Gastroesophageal sphincter (tissue), 3 donors: ENCODE data around the gene MPI.

Source experiments
- EP300 ChIP-seq: sonication (generic); formaldehyde crosslinking; IDR thresholded peaks from one replicate; pipeline ENCODE4 v1.6.1; 2017; ENCODE audit warnings: antibody characterized with exemption, mild to moderate bottlenecking
- POLR2A ChIP-seq, 2 donors: fragments of 450-650 bp; IDR thresholded peaks; one replicate each; pipeline ENCODE4 v1.6.1; 2017; ENCODE audit warnings: antibody characterized with exemption in 2 of 2, mild to moderate bottlenecking in 2 of 2, moderate library complexity in 1 of 2
- POLR2AphosphoS5 ChIP-seq: sonication (generic); formaldehyde crosslinking; IDR thresholded peaks from one replicate; pipeline ENCODE4 v1.6.1; 2017; ENCODE audit warnings: antibody characterized with exemption
- TF ChIP-seq, protein P1 (sequence below), 4 experiments: fragments of 200-600 bp in 2 of 4; fragments of 450-650 bp in 2 of 4; sonication (generic) in 1 of 4; IDR thresholded peaks; one replicate each; pipeline ENCODE4 v1.5.1; 2017 to 2019; ENCODE audit warnings: antibody characterized with exemption in 4 of 4, mild to moderate bottlenecking in 2 of 4, moderate library complexity in 2 of 4

DNA sequence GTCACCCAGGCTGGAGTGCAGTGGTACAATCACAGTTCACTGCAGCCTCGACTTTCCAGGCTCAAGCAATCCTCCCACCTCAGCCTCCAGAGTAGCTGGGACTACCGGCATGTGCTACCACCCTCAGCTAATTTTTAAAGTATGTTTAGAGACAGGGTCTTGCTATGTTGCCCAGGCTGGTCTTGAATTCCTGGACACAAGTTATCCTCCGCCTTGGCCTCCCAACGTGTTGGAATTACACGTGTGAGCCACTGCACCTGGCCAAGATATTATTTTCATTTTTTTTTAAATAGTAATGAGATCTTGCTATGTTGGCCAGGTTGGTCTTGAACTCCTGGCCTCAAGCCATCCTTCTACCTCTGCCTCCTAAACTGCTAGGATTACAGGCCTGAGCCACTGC, 4.4 kb upstream of the MPI start:
- TF ChIP-seq, protein P1, sequence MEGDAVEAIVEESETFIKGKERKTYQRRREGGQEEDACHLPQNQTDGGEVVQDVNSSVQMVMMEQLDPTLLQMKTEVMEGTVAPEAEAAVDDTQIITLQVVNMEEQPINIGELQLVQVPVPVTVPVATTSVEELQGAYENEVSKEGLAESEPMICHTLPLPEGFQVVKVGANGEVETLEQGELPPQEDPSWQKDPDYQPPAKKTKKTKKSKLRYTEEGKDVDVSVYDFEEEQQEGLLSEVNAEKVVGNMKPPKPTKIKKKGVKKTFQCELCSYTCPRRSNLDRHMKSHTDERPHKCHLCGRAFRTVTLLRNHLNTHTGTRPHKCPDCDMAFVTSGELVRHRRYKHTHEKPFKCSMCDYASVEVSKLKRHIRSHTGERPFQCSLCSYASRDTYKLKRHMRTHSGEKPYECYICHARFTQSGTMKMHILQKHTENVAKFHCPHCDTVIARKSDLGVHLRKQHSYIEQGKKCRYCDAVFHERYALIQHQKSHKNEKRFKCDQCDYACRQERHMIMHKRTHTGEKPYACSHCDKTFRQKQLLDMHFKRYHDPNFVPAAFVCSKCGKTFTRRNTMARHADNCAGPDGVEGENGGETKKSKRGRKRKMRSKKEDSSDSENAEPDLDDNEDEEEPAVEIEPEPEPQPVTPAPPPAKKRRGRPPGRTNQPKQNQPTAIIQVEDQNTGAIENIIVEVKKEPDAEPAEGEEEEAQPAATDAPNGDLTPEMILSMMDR (IDR thresholded peaks at IDR 0.05) = no peak
- no peak for TF ChIP-seq POLR2A (IDR thresholded peaks at IDR 0.05)
- TF ChIP-seq POLR2AphosphoS5 = no peak
- no peak for TF ChIP-seq EP300
